ENCODE data around the gene CD200R1. TPM values are rescaled to one million over a fixed set of nuclear protein-coding genes. Genes with fewer than 3 reads are reported as not detected.

CD200R1 gene
- total and polyA plus RNA-seq, 7 experiments from 2014 or later = 11.2 to 22.9 (median 18.8) TPM

- ChIA-PET CTCF (no interaction called here), POLR2A (no interaction called here)
- Mint-ChIP-seq H3K9me3 (peaks cover 0 to 10% (median 1%) of the 10 kb centered on the region in 11 donors), H3K27me3 (peaks cover 0 to 14% (median 0%) of the 10 kb centered on the region in 5 donors), H3K36me3 (peaks cover 0 to 3% (median 0%) of the 10 kb centered on the region in 5 donors), H3K4me3 (no peak overlapping the region), H3K27ac (no peak overlapping the region), H3K4me1 (no peaks in the 10 kb centered on the region)
- H3K27ac ChIP-seq (ENCODE audit: low read depth, low read length) = no peak overlapping the region
- ATAC-seq (no peak), DNase-seq (no peak)
- no peaks in the 10 kb centered on the region for H3K4me1 ChIP-seq (ENCODE audit: control insufficient read depth in 2 of 2, insufficient read depth in 2 of 2, low read length in 2 of 2)
- H3K27me3 ChIP-seq (ENCODE audit: control insufficient read depth in 2 of 2, insufficient read depth in 2 of 2, low read length in 2 of 2) = no peaks in the 10 kb centered on the region
- no peak overlapping the region for H3K4me3 ChIP-seq (ENCODE audit: low read length)
- no peaks in the 10 kb centered on the region for H3K9me3 ChIP-seq (ENCODE audit: control insufficient read depth in 2 of 3, low read length in 3 of 3)
- H3K36me3 ChIP-seq (ENCODE audit: control insufficient read depth in 2 of 3, insufficient read depth in 3 of 3, low read length in 3 of 3) = no peaks in the 10 kb centered on the region
- intact Hi-C loops (cut with micrococcal nuclease) = no loop called here
Measured at GRCh38 chr3:112881891-112882290, 93.0 kb downstream of the CD200R1 start.

GRCh38 chr3:112875561-112875960 is 99.3 kb downstream of the CD200R1 start:
- Histone ChIP-seq H3K9me3 (ENCODE audit: control insufficient read depth in 2 of 3, low read length in 3 of 3) (peaks cover 0 to 3% (median 0%) of the 10 kb centered on the region in 3 experiments), H3K27ac (ENCODE audit: low read depth, low read length) (no peak overlapping the region), H3K4me1 (ENCODE audit: control insufficient read depth in 2 of 2, insufficient read depth in 2 of 2, low read length in 2 of 2) (no peaks in the 10 kb centered on the region), H3K27me3 (ENCODE audit: control insufficient read depth in 2 of 2, insufficient read depth in 2 of 2, low read length in 2 of 2) (no peaks in the 10 kb centered on the region), H3K4me3 (ENCODE audit: low read length) (no peak overlapping the region), H3K36me3 (ENCODE audit: control insufficient read depth in 2 of 3, insufficient read depth in 3 of 3, low read length in 3 of 3) (no peaks in the 10 kb centered on the region)
- DNase-seq (no peak), ATAC-seq (no peak)
- CTCF ChIA-PET = no interaction called here
- H3K9me3 Mint-ChIP-seq = peaks cover 6 to 23% (median 12%) of the 10 kb centered on the region in 11 donors
- H3K4me3 Mint-ChIP-seq = no peak overlapping the region
- intact Hi-C loops (cut with micrococcal nuclease) = no loop called here
- peaks cover 0 to 2% (median 0%) of the 10 kb centered on the region in 5 donors for H3K27me3 Mint-ChIP-seq
- peaks cover 0 to 2% (median 0%) of the 10 kb centered on the region in 7 donors for H3K4me1 Mint-ChIP-seq
- H3K27ac Mint-ChIP-seq = no peak overlapping the region
- peaks cover 3 to 13% (median 9%) of the 10 kb centered on the region in 5 donors for H3K36me3 Mint-ChIP-seq
- POLR2A ChIA-PET = no interaction called here

GRCh38 chr3:112874725-112875124 is 100.2 kb downstream of the CD200R1 start:
- intact Hi-C loops (cut with micrococcal nuclease) = no loop called here
- DNase-seq (no peak), ATAC-seq (no peak)
- POLR2A ChIA-PET = no interaction called here
- H3K4me1 Mint-ChIP-seq = peaks cover 0 to 2% (median 0%) of the 10 kb centered on the region in 7 donors
- H3K4me1 ChIP-seq (ENCODE audit: control insufficient read depth in 2 of 2, insufficient read depth in 2 of 2, low read length in 2 of 2) = no peaks in the 10 kb centered on the region
- no peak overlapping the region for H3K27ac ChIP-seq (ENCODE audit: low read depth, low read length)
- H3K36me3 Mint-ChIP-seq = peaks cover 3 to 19% (median 12%) of the 10 kb centered on the region in 5 donors
- peaks cover 0 to under 1% (median 0%) of the 10 kb centered on the region in 5 donors for H3K27me3 Mint-ChIP-seq
- CTCF ChIA-PET = no interaction called here
- H3K36me3 ChIP-seq (ENCODE audit: control insufficient read depth in 2 of 3, insufficient read depth in 3 of 3, low read length in 3 of 3) = no peaks in the 10 kb centered on the region
- H3K27ac Mint-ChIP-seq = no peak overlapping the region
- peaks cover 0 to 11% (median 0%) of the 10 kb centered on the region in 3 experiments for H3K9me3 ChIP-seq (ENCODE audit: control insufficient read depth in 2 of 3, low read length in 3 of 3)
- no peaks in the 10 kb centered on the region for H3K27me3 ChIP-seq (ENCODE audit: control insufficient read depth in 2 of 2, insufficient read depth in 2 of 2, low read length in 2 of 2)
- H3K4me3 Mint-ChIP-seq = no peak overlapping the region
- H3K9me3 Mint-ChIP-seq = peaks cover 10 to 30% (median 18%) of the 10 kb centered on the region in 11 donors
- no peak overlapping the region for H3K4me3 ChIP-seq (ENCODE audit: low read length)

GRCh38 chr3:112873632-112874031 is 101.3 kb downstream of the CD200R1 start:
- DNase-seq = no peak
- Mint-ChIP-seq H3K9me3 (peaks cover 11 to 39% (median 22%) of the 10 kb centered on the region in 11 donors), H3K27me3 (peaks cover 0 to 4% (median 0%) of the 10 kb centered on the region in 5 donors), H3K4me3 (no peak overlapping the region), H3K27ac (no peak overlapping the region), H3K4me1 (peaks cover 0 to 2% (median 0%) of the 10 kb centered on the region in 7 donors), H3K36me3 (peaks cover 3 to 19% (median 15%) of the 10 kb centered on the region in 5 donors)
- H3K36me3 ChIP-seq (ENCODE audit: control insufficient read depth in 2 of 3, insufficient read depth in 3 of 3, low read length in 3 of 3) = no peaks in the 10 kb centered on the region
- no peak overlapping the region for H3K4me3 ChIP-seq (ENCODE audit: low read length)
- no peaks in the 10 kb centered on the region for H3K4me1 ChIP-seq (ENCODE audit: control insufficient read depth in 2 of 2, insufficient read depth in 2 of 2, low read length in 2 of 2)
- H3K27ac ChIP-seq (ENCODE audit: low read depth, low read length) = no peak overlapping the region
- intact Hi-C loops (cut with micrococcal nuclease) = no loop called here
- peaks cover 0 to 13% (median 0%) of the 10 kb centered on the region in 3 experiments for H3K9me3 ChIP-seq (ENCODE audit: control insufficient read depth in 2 of 3, low read length in 3 of 3)
- no peaks in the 10 kb centered on the region for H3K27me3 ChIP-seq (ENCODE audit: control insufficient read depth in 2 of 2, insufficient read depth in 2 of 2, low read length in 2 of 2)
- ChIA-PET POLR2A (no interaction called here), CTCF (no interaction called here)
- ATAC-seq = no peak

GRCh38 chr3:112871735-112872134 is 103.2 kb downstream of the CD200R1 start:
- no peak overlapping the region for H3K27ac Mint-ChIP-seq
- H3K27me3 Mint-ChIP-seq = peaks cover 0 to 4% (median 2%) of the 10 kb centered on the region in 5 donors
- no peak overlapping the region for H3K4me3 ChIP-seq (ENCODE audit: low read length)
- H3K9me3 Mint-ChIP-seq = peaks cover 11 to 53% (median 22%) of the 10 kb centered on the region in 11 donors
- H3K4me1 Mint-ChIP-seq = peaks cover 0 to 2% (median 0%) of the 10 kb centered on the region in 7 donors
- H3K36me3 ChIP-seq (ENCODE audit: control insufficient read depth in 2 of 3, insufficient read depth in 3 of 3, low read length in 3 of 3) = no peaks in the 10 kb centered on the region
- no peaks in the 10 kb centered on the region for H3K4me1 ChIP-seq (ENCODE audit: control insufficient read depth in 2 of 2, insufficient read depth in 2 of 2, low read length in 2 of 2)
- DNase-seq (no peak), ATAC-seq (no peak)
- no peak overlapping the region for H3K4me3 Mint-ChIP-seq
- ChIA-PET CTCF (no interaction called here), POLR2A (no interaction called here)
- H3K36me3 Mint-ChIP-seq = peaks cover 3 to 19% (median 15%) of the 10 kb centered on the region in 5 donors
- no peaks in the 10 kb centered on the region for H3K27me3 ChIP-seq (ENCODE audit: control insufficient read depth in 2 of 2, insufficient read depth in 2 of 2, low read length in 2 of 2)
- intact Hi-C loops (cut with micrococcal nuclease) = no loop called here
- H3K9me3 ChIP-seq (ENCODE audit: control insufficient read depth in 2 of 3, low read length in 3 of 3) = peaks cover 0 to 13% (median 0%) of the 10 kb centered on the region in 3 experiments
- no peak overlapping the region for H3K27ac ChIP-seq (ENCODE audit: low read depth, low read length)

Other genes starting within 250 kb of the CD200R1 start
- not detected for gene CD200R1L, start 128.2 kb downstream of the CD200R1 start, total RNA-seq
- gene CD200R1L, start 128.2 kb downstream of the CD200R1 start, polyA plus RNA-seq = not detected
- 10 to 100 TPM; 12.6 to 49.1 (median 26.4) TPM for gene GTPBP8, start 15.9 kb upstream of the CD200R1 start, total RNA-seq
- gene GTPBP8, start 15.9 kb upstream of the CD200R1 start, polyA plus RNA-seq = 10 to 100 TPM; 31.1 to 32.8 TPM
- gene BOC, start 236.5 kb upstream of the CD200R1 start, total RNA-seq = under 1 TPM in 1 of 5 experiments, not detected in 4; 0.98 TPM
- not detected for gene BOC, start 236.5 kb upstream of the CD200R1 start, polyA plus RNA-seq

Measured in naive thymus-derived CD4-positive, alpha-beta T cell (primary cell).